Hepatocyte (in vitro differentiated cells): ENCODE results near the gene ZNF616.

Source experiments
- EZH2 ChIP-seq: fragments of 200-600 bp; sonication (generic); IDR thresholded peaks from 2 replicates; pipeline ENCODE4 v1.6.1; 2016; ENCODE audit warnings: antibody characterized with exemption, mild to moderate bottlenecking, borderline replicate concordance
- EZH2phosphoT487 ChIP-seq: fragments of 200-600 bp; sonication (generic); IDR thresholded peaks from one replicate; pipeline ENCODE4 v1.6.1; 2018; ENCODE audit warnings: antibody characterized with exemption, mild to moderate bottlenecking, low read depth, moderate library complexity; ENCODE audit not compliant: unreplicated experiment, severe bottlenecking
- TF ChIP-seq, protein P1 (sequence below): fragments of 200-600 bp; sonication (generic); IDR thresholded peaks from 2 replicates; pipeline ENCODE4 v1.5.1; 2016; ENCODE audit warnings: antibody characterized with exemption, mild to moderate bottlenecking; ENCODE audit not compliant: poor library complexity

GRCh38 chr19:52112624-52113023, 27.1 kb downstream of the ZNF616 start:
- TF ChIP-seq, protein P1, sequence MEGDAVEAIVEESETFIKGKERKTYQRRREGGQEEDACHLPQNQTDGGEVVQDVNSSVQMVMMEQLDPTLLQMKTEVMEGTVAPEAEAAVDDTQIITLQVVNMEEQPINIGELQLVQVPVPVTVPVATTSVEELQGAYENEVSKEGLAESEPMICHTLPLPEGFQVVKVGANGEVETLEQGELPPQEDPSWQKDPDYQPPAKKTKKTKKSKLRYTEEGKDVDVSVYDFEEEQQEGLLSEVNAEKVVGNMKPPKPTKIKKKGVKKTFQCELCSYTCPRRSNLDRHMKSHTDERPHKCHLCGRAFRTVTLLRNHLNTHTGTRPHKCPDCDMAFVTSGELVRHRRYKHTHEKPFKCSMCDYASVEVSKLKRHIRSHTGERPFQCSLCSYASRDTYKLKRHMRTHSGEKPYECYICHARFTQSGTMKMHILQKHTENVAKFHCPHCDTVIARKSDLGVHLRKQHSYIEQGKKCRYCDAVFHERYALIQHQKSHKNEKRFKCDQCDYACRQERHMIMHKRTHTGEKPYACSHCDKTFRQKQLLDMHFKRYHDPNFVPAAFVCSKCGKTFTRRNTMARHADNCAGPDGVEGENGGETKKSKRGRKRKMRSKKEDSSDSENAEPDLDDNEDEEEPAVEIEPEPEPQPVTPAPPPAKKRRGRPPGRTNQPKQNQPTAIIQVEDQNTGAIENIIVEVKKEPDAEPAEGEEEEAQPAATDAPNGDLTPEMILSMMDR, result no peak
- TF ChIP-seq EZH2phosphoT487, result no peak
- TF ChIP-seq EZH2, result no peak
